Ureter (tissue), 1 donor: ENCODE results near the gene POLA1. TPM values are rescaled to one million over a fixed set of nuclear protein-coding genes. Genes with fewer than 3 reads are reported as not detected.

ENCODE experiments used
- DNase-seq: peaks from one replicate; pipeline ENCODE4 v3.0.0-alpha.2; 2020; ENCODE audit warnings: low spot score
- total RNA-seq: library from RNA; stranded (reverse); gene quantifications from one replicate; pipeline ENCODE4 v1.2.4, GENCODE V29; 2023
- donor health status: DM: yes; HTN: yes; CAD: no.

The POLA1 gene
- total RNA-seq, 1 donor from 2014 or later, result 14.6 TPM

DNA sequence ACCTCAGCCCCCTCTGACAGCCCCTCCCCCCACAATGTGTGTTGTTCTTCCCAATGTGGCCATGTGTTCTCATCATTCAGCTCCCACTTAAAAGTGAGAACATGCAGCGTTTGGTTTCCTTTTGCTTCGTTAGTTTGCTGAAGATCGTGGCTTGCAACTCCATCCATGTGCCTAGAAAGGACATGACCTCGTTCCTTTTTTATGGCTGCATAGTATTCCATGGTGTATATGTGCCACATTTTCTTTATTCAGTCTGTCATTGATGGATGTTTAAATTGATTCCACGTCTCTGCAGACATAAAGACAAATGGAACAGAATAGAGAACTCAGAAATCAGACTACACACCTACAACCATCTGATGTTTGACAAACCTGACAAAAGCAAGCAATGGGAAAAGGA, 276.1 kb downstream of the POLA1 start:
- DNase-seq, result no peak

DNA sequence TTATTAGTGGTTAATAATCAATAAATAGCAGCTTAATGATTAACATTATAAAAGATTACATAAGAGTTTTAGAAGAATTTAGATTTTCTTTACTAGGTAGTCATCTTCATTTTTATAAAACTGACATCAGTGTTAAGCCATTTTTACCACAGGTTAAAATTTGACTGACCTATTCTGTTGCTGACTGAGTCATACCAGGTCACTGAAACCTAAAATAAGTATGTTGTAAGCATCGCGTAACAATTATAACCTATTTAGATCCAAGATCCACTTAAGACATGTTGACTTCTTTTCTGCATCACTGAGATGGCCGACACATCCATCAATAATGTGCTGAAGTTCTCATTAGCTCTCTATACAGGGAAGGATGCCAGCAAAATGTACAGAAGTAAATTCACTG, 285.4 kb downstream of the POLA1 start:
- no peak for DNase-seq

- DNase-seq, result no peak
Measured at GRCh38 chrX:24981030-24981429, 287.3 kb downstream of the POLA1 start.

- DNase-seq, result no peak
Measured at GRCh38 chrX:24982306-24982965, 288.7 kb downstream of the POLA1 start.

GRCh38 chrX:24983931-24984330, 290.2 kb downstream of the POLA1 start:
- DNase-seq, result no peak

DNA sequence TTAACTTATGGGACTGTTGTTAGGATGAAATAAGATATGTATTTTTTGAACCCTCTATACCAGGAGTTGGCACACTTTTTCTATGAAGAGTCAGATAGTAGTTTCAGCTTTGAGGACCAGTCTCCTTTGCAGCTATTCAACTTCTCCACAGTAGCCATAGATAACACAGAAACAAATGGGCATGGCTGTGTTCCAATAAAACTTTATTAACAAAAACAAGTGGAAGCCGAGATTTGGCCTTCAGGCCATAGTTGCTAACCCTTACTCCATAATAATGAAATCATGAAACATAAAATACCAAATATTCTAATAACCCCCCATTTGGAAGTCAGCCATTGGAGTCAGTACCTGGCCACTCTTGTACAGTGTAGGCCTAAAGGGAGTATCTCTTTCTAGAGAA, 291.4 kb downstream of the POLA1 start:
- no peak for DNase-seq

DNA sequence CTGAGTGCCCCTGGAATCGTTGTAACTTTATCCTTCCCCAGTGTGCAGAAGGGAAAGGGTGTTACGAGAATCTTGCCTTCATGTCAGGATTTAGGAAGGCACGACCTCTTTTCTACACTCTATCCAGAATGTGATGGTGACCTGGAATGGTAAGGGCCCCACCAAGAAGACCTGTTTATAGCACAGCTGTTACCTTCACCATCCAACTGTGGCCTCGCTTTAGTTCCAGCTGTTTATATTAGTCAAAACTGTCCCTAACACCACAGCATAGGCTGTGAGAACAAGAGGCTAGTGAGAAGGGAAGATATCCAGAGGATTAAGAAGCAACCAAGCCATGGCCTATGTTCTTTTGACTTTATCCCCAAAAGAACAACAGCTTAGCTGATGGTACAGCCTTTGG, 294.0 kb downstream of the POLA1 start:
- DNase-seq, result no peak

- DNase-seq, result no peak
Measured at GRCh38 chrX:24988314-24988713, 294.6 kb downstream of the POLA1 start.

- DNase-seq, result no peak
Measured at GRCh38 chrX:24990535-24990934, 296.8 kb downstream of the POLA1 start.

- DNase-seq, result no peak
Measured at GRCh38 chrX:24993879-24994278, 300.2 kb downstream of the POLA1 start.

GRCh38 chrX:24996096-24996709, 302.5 kb downstream of the POLA1 start:
- DNase-seq, result no peak

DNA sequence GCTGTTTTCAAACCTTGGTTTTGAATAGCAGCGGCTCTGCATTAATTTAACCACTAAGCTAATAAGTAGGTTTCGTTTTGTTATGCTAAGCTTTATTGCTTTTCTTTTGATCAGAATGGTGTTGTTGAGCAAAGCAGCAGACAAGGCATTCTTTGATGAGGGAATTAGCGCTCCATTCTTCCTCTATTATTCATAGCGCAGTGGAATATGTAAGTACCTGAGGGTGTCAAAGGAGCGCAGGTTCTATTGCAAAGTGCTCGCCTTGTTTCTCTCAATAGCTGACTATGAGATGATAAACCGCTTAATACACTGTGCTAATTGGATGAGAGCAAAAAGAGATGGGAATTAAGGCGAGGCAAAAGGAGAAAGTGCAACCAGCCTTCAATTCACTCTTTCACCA, 305.8 kb downstream of the POLA1 start:
- DNase-seq, result no peak

GRCh38 chrX:25001808-25002660, 308.3 kb downstream of the POLA1 start:
- DNase-seq, result no peak

- no peak for DNase-seq
Measured at GRCh38 chrX:25002661-25003020, 308.9 kb downstream of the POLA1 start.

GRCh38 chrX:25003066-25003849, 309.5 kb downstream of the POLA1 start:
- DNase-seq, result no peak

DNA sequence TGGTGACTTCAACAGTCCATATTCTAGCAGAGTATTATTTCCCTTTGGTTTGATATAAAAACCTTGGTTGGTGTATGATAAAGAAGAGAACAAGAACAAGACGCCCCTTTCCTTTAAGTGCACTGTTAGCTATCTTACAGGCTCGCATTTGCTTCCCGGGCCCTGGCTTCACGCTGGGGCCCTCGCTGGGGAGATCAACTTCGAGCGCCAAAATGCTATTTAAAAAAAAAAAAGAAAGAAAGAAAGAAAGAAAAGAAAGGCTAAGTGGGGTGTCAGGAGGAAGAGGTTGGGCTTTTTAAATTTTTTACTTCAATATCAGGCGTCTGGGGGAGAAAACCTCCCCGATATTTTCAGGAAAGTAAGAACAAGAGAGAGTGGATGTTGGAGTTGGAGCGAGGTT, 310.3 kb downstream of the POLA1 start:
- DNase-seq, result no peak

GRCh38 chrX:25004485-25005032, 310.8 kb downstream of the POLA1 start:
- no peak for DNase-seq

- no peak for DNase-seq
Measured at GRCh38 chrX:25005034-25005381, 311.3 kb downstream of the POLA1 start.

- DNase-seq, result no peak
Measured at GRCh38 chrX:25005382-25006185, 311.9 kb downstream of the POLA1 start.

GRCh38 chrX:25006586-25007058, 312.9 kb downstream of the POLA1 start:
- no peak for DNase-seq
